Measurements from ENCODE around the gene CACNA2D2. TPM values are rescaled to one million over a fixed set of nuclear protein-coding genes. Genes with fewer than 3 reads are reported as not detected.

CACNA2D2 gene
- total and polyA plus RNA-seq, 2 of the 4 experiments (the other 2 are of a cell fraction), result 0.15 TPM; not detected in 1

DNA sequence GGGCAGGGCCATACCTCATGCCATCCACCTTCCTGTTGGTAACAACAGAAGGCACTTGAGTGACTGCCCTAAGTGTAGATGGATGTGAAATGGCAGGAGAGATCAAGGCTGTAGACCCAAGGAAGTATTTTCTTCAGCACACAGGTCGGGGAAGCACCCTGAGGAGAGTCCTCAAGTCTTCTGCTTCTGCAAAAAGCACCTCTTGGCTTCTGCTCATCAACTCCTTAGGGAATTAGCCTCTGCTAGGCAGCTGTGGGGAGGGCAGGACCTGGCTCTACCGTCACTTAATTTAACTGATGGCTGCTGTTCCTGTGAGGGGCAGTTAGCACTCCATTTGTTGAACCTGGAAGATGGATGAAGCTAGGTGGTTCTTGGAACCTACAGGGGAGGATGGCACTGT, 6.9 kb upstream of the CACNA2D2 start:
- no peak overlapping the region for H3K4me3 ChIP-seq (ENCODE audit: insufficient read depth, low read depth, low read length)
- no peaks in the 10 kb centered on the region for H3K79me1 ChIP-seq (ENCODE audit: low read depth in 1 of 2, low read length in 2 of 2)
- no peak overlapping the region for H3K23ac ChIP-seq (ENCODE audit: low read depth, low read length)
- H2BK120ac ChIP-seq (ENCODE audit: low read depth, low read length), result no peak overlapping the region
- H4K5ac ChIP-seq (ENCODE audit: low read depth, low read length), result no peak overlapping the region
- no peaks in the 10 kb centered on the region for H3K9me3 ChIP-seq (ENCODE audit: control insufficient read depth, insufficient read depth, low read length)
- no peak overlapping the region for H4K91ac ChIP-seq (ENCODE audit: insufficient read depth, low read depth, low read length)
- DNase-seq, result no peak
- no peak for ATAC-seq (ENCODE audit: low read depth)
- POLR2A ChIA-PET (ENCODE audit: unreplicated experiment), result no interaction called here
- H2BK5ac ChIP-seq (ENCODE audit: low read depth, low read length, poor library complexity, severe bottlenecking), result no peak overlapping the region
- H3K27me3 ChIP-seq (ENCODE audit: control insufficient read depth, insufficient read depth, low read length), result peaks cover 73% of the 10 kb centered on the region
- no peak overlapping the region for H3K27ac ChIP-seq (ENCODE audit: insufficient read depth, low read length)
- H3K4ac ChIP-seq (ENCODE audit: low read depth, low read length), result no peak overlapping the region
- no peak overlapping the region for H3K9ac ChIP-seq (ENCODE audit: low read depth, low read length)
- WGBS, 2 experiments (ENCODE audit: extremely low coverage in 2 of 2, insufficient read length in 1 of 2), result 40% methylated on average over 1 of the region's 2 CpGs; no CpG with 5 or more reads in 1 of the 2 experiments
- in situ Hi-C loops (cut with MboI; ENCODE audit: low sequenced_read_pairs) (no loop called here), intact Hi-C loops (cut with micrococcal nuclease) (no loop called here), dilution Hi-C loops (cut with HindIII; ENCODE audit: low sequenced_read_pairs, unreplicated experiment) (no loop called here)
- no peaks in the 10 kb centered on the region for H4K20me1 ChIP-seq (ENCODE audit: insufficient read depth, low read length)
- no peak overlapping the region for H3K4me2 ChIP-seq (ENCODE audit: low read depth, low read length)
- no peaks in the 10 kb centered on the region for H3K9me1 ChIP-seq (ENCODE audit: insufficient read depth, low read length)
- H3K4me1 ChIP-seq (ENCODE audit: control insufficient read depth, insufficient read depth, low read length), result no peaks in the 10 kb centered on the region
- H2BK15ac ChIP-seq (ENCODE audit: low read depth, low read length), result no peak overlapping the region
- H3K18ac ChIP-seq (ENCODE audit: low read depth, low read length), result no peak overlapping the region
- H3K14ac ChIP-seq (replicated peaks; ENCODE audit: low read depth, low read length), result no peak overlapping the region
- no TSS peak for BruUV-seq (replicated peaks)
- CTCF ChIA-PET, result no interaction called here
- no peak overlapping the region for H3K56ac ChIP-seq (ENCODE audit: extremely low read depth, insufficient read depth, low read length)
- H4K8ac ChIP-seq (ENCODE audit: low read depth in 2 of 2, low read length in 2 of 2), result no peak overlapping the region
- no peaks in the 10 kb centered on the region for H3K36me3 ChIP-seq (ENCODE audit: control insufficient read depth, insufficient read depth, low read length)
- TF ChIP-seq CHD1 (IDR thresholded peaks at IDR 0.05; ENCODE audit: low read depth, low read length), result no peak
- no peak for TF ChIP-seq MXI1 (IDR thresholded peaks at IDR 0.05; ENCODE audit: borderline replicate concordance, low read depth, low read length)
- TF ChIP-seq USF2 (IDR thresholded peaks at IDR 0.05; ENCODE audit: low read depth, low read length), result no peak
- no peak for TF ChIP-seq SMC3 (IDR thresholded peaks at IDR 0.05; ENCODE audit: low read depth, low read length)
- no peak for TF ChIP-seq MAFK (IDR thresholded peaks at IDR 0.05; ENCODE audit: low read depth, low read length)
- TF ChIP-seq MAZ (IDR thresholded peaks at IDR 0.05; ENCODE audit: borderline replicate concordance, low read depth, low read length), result no peak
- TF ChIP-seq POLR2A (IDR thresholded peaks at IDR 0.05; ENCODE audit: low read depth, low read length), result no peak
- no peak for TF ChIP-seq BHLHE40 (IDR thresholded peaks at IDR 0.05; ENCODE audit: low read depth, low read length)
- TF ChIP-seq ELK1 (IDR thresholded peaks at IDR 0.05; ENCODE audit: borderline replicate concordance, low read depth, low read length), result no peak
- TF ChIP-seq NFE2L2 (IDR thresholded peaks at IDR 0.05; ENCODE audit: low read depth, low read length), result no peak
- no peak for TF ChIP-seq RAD21 (IDR thresholded peaks at IDR 0.05; ENCODE audit: low read length)
- TF ChIP-seq FOS (IDR thresholded peaks at IDR 0.05; ENCODE audit: low read depth, low read length), result no peak
- TF ChIP-seq, protein P1, sequence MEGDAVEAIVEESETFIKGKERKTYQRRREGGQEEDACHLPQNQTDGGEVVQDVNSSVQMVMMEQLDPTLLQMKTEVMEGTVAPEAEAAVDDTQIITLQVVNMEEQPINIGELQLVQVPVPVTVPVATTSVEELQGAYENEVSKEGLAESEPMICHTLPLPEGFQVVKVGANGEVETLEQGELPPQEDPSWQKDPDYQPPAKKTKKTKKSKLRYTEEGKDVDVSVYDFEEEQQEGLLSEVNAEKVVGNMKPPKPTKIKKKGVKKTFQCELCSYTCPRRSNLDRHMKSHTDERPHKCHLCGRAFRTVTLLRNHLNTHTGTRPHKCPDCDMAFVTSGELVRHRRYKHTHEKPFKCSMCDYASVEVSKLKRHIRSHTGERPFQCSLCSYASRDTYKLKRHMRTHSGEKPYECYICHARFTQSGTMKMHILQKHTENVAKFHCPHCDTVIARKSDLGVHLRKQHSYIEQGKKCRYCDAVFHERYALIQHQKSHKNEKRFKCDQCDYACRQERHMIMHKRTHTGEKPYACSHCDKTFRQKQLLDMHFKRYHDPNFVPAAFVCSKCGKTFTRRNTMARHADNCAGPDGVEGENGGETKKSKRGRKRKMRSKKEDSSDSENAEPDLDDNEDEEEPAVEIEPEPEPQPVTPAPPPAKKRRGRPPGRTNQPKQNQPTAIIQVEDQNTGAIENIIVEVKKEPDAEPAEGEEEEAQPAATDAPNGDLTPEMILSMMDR (conservative IDR thresholded peaks at IDR 0.05; ENCODE audit: low read depth, low read length), result no peak
- H2AFZ ChIP-seq (replicated peaks; ENCODE audit: low read length, poor library complexity), result no peak overlapping the region
- H2AK5ac ChIP-seq (ENCODE audit: low read depth, low read length), result no peak overlapping the region
- H2BK20ac ChIP-seq (ENCODE audit: low read depth, low read length), result no peak overlapping the region
- H2AK9ac ChIP-seq (replicated peaks; ENCODE audit: low read depth, low read length, poor library complexity), result no peak overlapping the region
